Liver (tissue), 9 donors: Measurements from ENCODE around the gene KRTAP10-2. TPM values are rescaled to one million over a fixed set of nuclear protein-coding genes. Genes with fewer than 3 reads are reported as not detected.

Experiments
- DNase-seq: peaks from one replicate; pipeline ENCODE4 v3.0.0-alpha.2; 2017; ENCODE audit warnings: low spot score
- H3K27ac ChIP-seq, 2 donors: one replicate each; pipeline ENCODE4 v1.7.0; 2013; ENCODE audit warnings: inconsistent platforms in 2 of 2, low read length in 2 of 2, control low read depth in 1 of 2, low read depth in 1 of 2, mild to moderate bottlenecking in 1 of 2
- H3K27me3 ChIP-seq, 4 donors: one replicate each; pipeline versions ENCODE4 v1.6.1 to v1.7.0; 2013; ENCODE audit warnings: low read length in 3 of 4, inconsistent platforms in 1 of 4, mild to moderate bottlenecking in 1 of 4, moderate library complexity in 1 of 4; ENCODE audit not compliant: control insufficient read depth in 4 of 4, insufficient read depth in 4 of 4
- H3K36me3 ChIP-seq, 4 donors: one replicate each; pipeline versions ENCODE4 v1.6.1 to v1.7.0; 2013; ENCODE audit warnings: low read length in 3 of 4, mild to moderate bottlenecking in 3 of 4, low read depth in 1 of 4, moderate library complexity in 1 of 4; ENCODE audit not compliant: control insufficient read depth in 4 of 4, insufficient read depth in 3 of 4
- H3K4me1 ChIP-seq, 4 donors: one replicate each; pipeline versions ENCODE4 v1.6.1 to v1.7.0; 2013; ENCODE audit warnings: low read length in 3 of 4, mild to moderate bottlenecking in 3 of 4, moderate library complexity in 1 of 4; ENCODE audit not compliant: control insufficient read depth in 4 of 4, insufficient read depth in 4 of 4
- H3K4me3 ChIP-seq, 3 donors: one replicate each; pipeline versions ENCODE4 v1.6.1 to v1.7.0; 2013; ENCODE audit warnings: low read length in 3 of 3, control low read depth in 1 of 3, low read depth in 1 of 3, mild to moderate bottlenecking in 1 of 3
- H3K9ac ChIP-seq, 2 donors: one replicate each; pipeline ENCODE4 v1.7.0; 2013; ENCODE audit warnings: low read length in 2 of 2, mild to moderate bottlenecking in 2 of 2, moderate library complexity in 2 of 2, control low read depth in 1 of 2, low read depth in 1 of 2
- H3K9me3 ChIP-seq, 4 donors: one replicate each; pipeline versions ENCODE4 v1.6.1 to v1.7.0; 2013; ENCODE audit warnings: low read length in 3 of 4; ENCODE audit not compliant: control insufficient read depth in 4 of 4
- ATF3 ChIP-seq: IDR thresholded peaks from 2 replicates; pipeline ENCODE4 v1.6.1; 2016; ENCODE audit warnings: antibody characterized with exemption
- CTCF ChIP-seq: fragments of 150-350 bp; IDR thresholded peaks from 2 replicates; pipeline ENCODE4 v1.5.1; 2017; ENCODE audit warnings: improper control_type of control experiment, low read depth, low read length; ENCODE audit not compliant: missing input control
- EGR1 ChIP-seq, 2 donors: IDR thresholded peaks; 2 replicates each; pipeline ENCODE4 v1.6.1; 2016 to 2018; ENCODE audit warnings: antibody characterized with exemption in 2 of 2, low read depth in 2 of 2
- FOXA1 ChIP-seq: IDR thresholded peaks from 2 replicates; pipeline ENCODE4 v1.6.1; 2016; ENCODE audit warnings: antibody characterized with exemption
- FOXA2 ChIP-seq: IDR thresholded peaks from 2 replicates; pipeline ENCODE4 v1.6.1; 2016; ENCODE audit warnings: antibody characterized with exemption
- GABPA ChIP-seq, 2 donors: IDR thresholded peaks in 1 of 2; conservative IDR thresholded peaks in 1 of 2; 2 replicates each; pipeline ENCODE4 v1.6.1; 2016; ENCODE audit warnings: antibody characterized with exemption in 2 of 2, mild to moderate bottlenecking in 1 of 2, moderate library complexity in 1 of 2
- HNF4A ChIP-seq, 2 donors: conservative IDR thresholded peaks; 2 replicates each; pipeline ENCODE4 v1.6.1; 2016; ENCODE audit warnings: antibody characterized with exemption in 2 of 2, mild to moderate bottlenecking in 2 of 2
- HNF4G ChIP-seq: IDR thresholded peaks from 2 replicates; pipeline ENCODE4 v1.6.1; 2016; ENCODE audit warnings: antibody characterized with exemption
- JUND ChIP-seq, 2 donors: IDR thresholded peaks; 2 replicates each; pipeline ENCODE4 v1.6.1; 2016; ENCODE audit warnings: antibody characterized with exemption in 2 of 2
- MAX ChIP-seq: IDR thresholded peaks from 2 replicates; pipeline ENCODE4 v1.6.1; 2016; ENCODE audit warnings: antibody characterized with exemption
- NR2F2 ChIP-seq: IDR thresholded peaks from 2 replicates; pipeline ENCODE4 v1.6.1; 2016; ENCODE audit warnings: antibody characterized with exemption
- RAD21 ChIP-seq, 2 donors: IDR thresholded peaks; 2 replicates each; pipeline ENCODE4 v1.6.1; 2016; ENCODE audit warnings: antibody characterized with exemption in 2 of 2, mild to moderate bottlenecking in 2 of 2
- REST ChIP-seq: IDR thresholded peaks from 2 replicates; pipeline ENCODE4 v1.6.1; 2016; ENCODE audit warnings: antibody characterized with exemption, mild to moderate bottlenecking
- RXRA ChIP-seq, 2 donors: IDR thresholded peaks; 2 replicates each; pipeline ENCODE4 v1.6.1; 2017 to 2018; ENCODE audit warnings: antibody characterized with exemption in 2 of 2, mild to moderate bottlenecking in 1 of 2
- SP1 ChIP-seq: IDR thresholded peaks from 2 replicates; pipeline ENCODE4 v1.6.1; 2018; ENCODE audit warnings: antibody characterized with exemption, mild to moderate bottlenecking
- TAF1 ChIP-seq: conservative IDR thresholded peaks from 2 replicates; pipeline ENCODE4 v1.6.1; 2016; ENCODE audit warnings: antibody characterized with exemption, mild to moderate bottlenecking
- YY1 ChIP-seq: IDR thresholded peaks from 2 replicates; pipeline ENCODE4 v1.6.1; 2016; ENCODE audit warnings: antibody characterized with exemption, mild to moderate bottlenecking
- ZBTB33 ChIP-seq: IDR thresholded peaks from 2 replicates; pipeline ENCODE4 v1.6.1; 2016; ENCODE audit warnings: antibody characterized with exemption
- WGBS: extraction: QIAGEN DNeasy Blood & Tissue Kit; methylation state at CpG from one replicate; pipeline ENCODE4 v1.1.7; 2013; 5-methylcytosine and 5-hydroxymethylcytosine counted together
- polyA plus RNA-seq, 2 donors: library from polyadenylated mRNA; stranded (reverse) in 1 of 2; unstranded in 1 of 2; fragments of 200-250 nt in 1 of 2; fragments of >200 nt in 1 of 2; fragmentation: Nextera tagmentation in 1 of 2; extraction: Ambion mirVana in 1 of 2; gene quantifications; one replicate each; pipeline versions ENCODE4 v1.2.1 to v1.2.3, GENCODE V29; 2013 to 2015
- total RNA-seq, 2 donors: library from RNA; depleted of rRNA; stranded (reverse); fragments of >200 nt; gene quantifications; one replicate each; pipeline ENCODE4 v1.2.3, GENCODE V29; 2014
- donor health status: healthy.
- donor health status: healthy.
- donor health status: healthy.
- donor health status: healthy.
- donor health status: healthy.

The KRTAP10-2 gene
- total and polyA plus RNA-seq, 4 donors: not detected

GRCh38 chr21:44516342-44516741, 35.0 kb downstream of the KRTAP10-2 start:
- Histone ChIP-seq H3K27ac (no peak overlapping the region), H3K4me1 (peaks cover 0 to 11% (median 4%) of the 10 kb centered on the region in 4 donors), H3K9ac (no peak overlapping the region), H3K9me3 (no peaks in the 10 kb centered on the region), H3K4me3 (no peak overlapping the region), H3K27me3 (no peaks in the 10 kb centered on the region), H3K36me3 (no peaks in the 10 kb centered on the region)
- WGBS: 92% methylated on average over 13 of the region's 13 CpGs
- TF ChIP-seq NR2F2 (no peak), GABPA (IDR thresholded peaks at IDR 0.05 in 1 of 2, conservative IDR thresholded peaks at IDR 0.05 in 1 of 2) (no peak), JUND (IDR thresholded peaks at IDR 0.05) (no peak), FOXA2 (no peak), FOXA1 (no peak), MAX (no peak), RAD21 (IDR thresholded peaks at IDR 0.05) (no peak), CTCF (no peak), SP1 (no peak)
- no peak for DNase-seq

GRCh38 chr21:44515359-44516165, 35.7 kb downstream of the KRTAP10-2 start:
- H3K36me3 ChIP-seq: no peaks in the 10 kb centered on the region
- no peak overlapping the region for H3K27ac ChIP-seq
- no peak for TF ChIP-seq EGR1 (IDR thresholded peaks at IDR 0.05; ENCODE audit: low read depth in 2 of 2)
- TF ChIP-seq FOXA1: no peak
- TF ChIP-seq CTCF: no peak
- TF ChIP-seq NR2F2: no peak
- TF ChIP-seq HNF4G: no peak
- no peak for TF ChIP-seq REST
- TF ChIP-seq ZBTB33: no peak
- TF ChIP-seq RAD21 (IDR thresholded peaks at IDR 0.05): no peak
- no peak for TF ChIP-seq HNF4A (conservative IDR thresholded peaks at IDR 0.05)
- TF ChIP-seq RXRA (IDR thresholded peaks at IDR 0.05): no peak
- no peak for TF ChIP-seq FOXA2
- TF ChIP-seq GABPA (IDR thresholded peaks at IDR 0.05 in 1 of 2, conservative IDR thresholded peaks at IDR 0.05 in 1 of 2): no peak
- TF ChIP-seq JUND (IDR thresholded peaks at IDR 0.05): no peak
- TF ChIP-seq MAX: no peak
- no peak for TF ChIP-seq ATF3
- no peak for TF ChIP-seq SP1
- TF ChIP-seq YY1: no peak
- TF ChIP-seq TAF1: no peak
- H3K4me3 ChIP-seq: no peak overlapping the region
- no peaks in the 10 kb centered on the region for H3K9me3 ChIP-seq
- no peaks in the 10 kb centered on the region for H3K27me3 ChIP-seq
- H3K4me1 ChIP-seq: peaks cover 0 to 17% (median 7%) of the 10 kb centered on the region in 4 donors
- no peak for DNase-seq
- H3K9ac ChIP-seq: no peak overlapping the region
- 91% methylated on average over 32 of the region's 32 CpGs for WGBS
